ENCODE results near the gene C17orf67.

Gene C17orf67

GRCh38 chr17:56833809-56834379 lies at the start of gene C17orf67, which contains the start of gene DGKE:
C17orf67 (minus strand) TSS chr17:56833920; CDS start chr17:56815810, 18,110 bp downstream.
DGKE (plus strand) TSS chr17:56834151; CDS start chr17:56834796, 645 bp downstream.
- peak; percentile 99 for DNase-seq (ENCODE audit: low spot score)

- no peak for DNase-seq (ENCODE audit: low spot score)
Measured at GRCh38 chr17:56881685-56882295, 48.1 kb upstream of the C17orf67 start.

- DNase-seq (ENCODE audit: low spot score) = no peak
Measured at GRCh38 chr17:56880571-56880970, 46.9 kb upstream of the C17orf67 start.

GRCh38 chr17:56880133-56880532 lies 46.4 kb upstream of the C17orf67 start:
- DNase-seq (ENCODE audit: low spot score) = no peak

GRCh38 chr17:56879280-56879679 lies 45.6 kb upstream of the C17orf67 start:
- no peak for DNase-seq (ENCODE audit: low spot score)

- DNase-seq (ENCODE audit: low spot score) = no peak
Measured at GRCh38 chr17:56876766-56877179, 43.1 kb upstream of the C17orf67 start.

GRCh38 chr17:56870081-56870651 lies 36.4 kb upstream of the C17orf67 start:
- no peak for DNase-seq (ENCODE audit: low spot score)

- DNase-seq (ENCODE audit: low spot score) = no peak
Measured at GRCh38 chr17:56868716-56869115, 35.0 kb upstream of the C17orf67 start.

- DNase-seq (ENCODE audit: low spot score) = no peak
Measured at GRCh38 chr17:56867948-56868376, 34.2 kb upstream of the C17orf67 start.

GRCh38 chr17:56866496-56866895 lies 32.8 kb upstream of the C17orf67 start:
- no peak for DNase-seq (ENCODE audit: low spot score)

GRCh38 chr17:56866076-56866475 lies 32.4 kb upstream of the C17orf67 start:
- no peak for DNase-seq (ENCODE audit: low spot score)

GRCh38 chr17:56863974-56864373 lies 30.3 kb upstream of the C17orf67 start:
- DNase-seq (ENCODE audit: low spot score) = no peak

- no peak for DNase-seq (ENCODE audit: low spot score)
Measured at GRCh38 chr17:56861899-56862298, 28.2 kb upstream of the C17orf67 start.

GRCh38 chr17:56851008-56851407 lies 17.3 kb upstream of the C17orf67 start:
- no peak for DNase-seq (ENCODE audit: low spot score)

GRCh38 chr17:56850591-56850990 lies 16.9 kb upstream of the C17orf67 start:
- DNase-seq (ENCODE audit: low spot score) = no peak

GRCh38 chr17:56849131-56849530 lies 15.4 kb upstream of the C17orf67 start:
- DNase-seq (ENCODE audit: low spot score) = no peak

GRCh38 chr17:56847106-56847505 lies 13.4 kb upstream of the C17orf67 start:
- no peak for DNase-seq (ENCODE audit: low spot score)

- no peak for DNase-seq (ENCODE audit: low spot score)
Measured at GRCh38 chr17:56845934-56846333, 12.2 kb upstream of the C17orf67 start.

GRCh38 chr17:56842577-56842976 lies 8.9 kb upstream of the C17orf67 start:
- DNase-seq (ENCODE audit: low spot score) = no peak

- no peak for DNase-seq (ENCODE audit: low spot score)
Measured at GRCh38 chr17:56838687-56839086, 5.0 kb upstream of the C17orf67 start.

GRCh38 chr17:56835264-56835585 lies 1.5 kb upstream of the C17orf67 start:
- DNase-seq (ENCODE audit: low spot score) = no peak

- no peak for DNase-seq (ENCODE audit: low spot score)
Measured at GRCh38 chr17:56834380-56835263, 902 bp upstream of the C17orf67 start.

All from left forelimb (tissue), 1 donor.